Measurements from ENCODE around the gene IL18R1.
A peak's percentile ranks its signal among the peaks of the same experiment; 100 is the strongest.

IL18R1 gene

GRCh38 chr2:102355526-102356380, at the start of gene IL18R1:
Gene IL18R1 (plus strand): TSS chr2:102355796. CDS start chr2:102362661, 6,865 bp downstream.
- peak; percentile 73 for DNase-seq

DNA sequence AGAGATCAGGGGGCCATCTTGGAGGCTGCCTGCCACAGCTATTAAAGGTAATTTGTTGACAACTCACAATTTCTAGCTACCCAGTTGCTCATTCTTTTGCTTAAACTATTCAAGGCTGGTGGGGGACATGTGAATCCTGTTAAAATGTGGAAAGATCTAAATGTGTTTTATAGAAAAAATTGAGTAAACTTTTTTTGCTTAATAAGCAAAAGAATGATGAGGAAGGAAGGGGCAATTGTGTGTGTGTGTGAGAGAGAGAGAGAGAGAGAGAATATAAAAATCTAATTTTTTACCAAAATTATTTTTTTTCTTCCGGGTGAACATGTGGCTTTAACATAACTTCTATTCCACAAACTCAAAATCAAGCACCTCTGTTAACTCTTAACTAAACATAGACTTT, 49.5 kb upstream of the IL18R1 start:
- no peak for DNase-seq

DNA sequence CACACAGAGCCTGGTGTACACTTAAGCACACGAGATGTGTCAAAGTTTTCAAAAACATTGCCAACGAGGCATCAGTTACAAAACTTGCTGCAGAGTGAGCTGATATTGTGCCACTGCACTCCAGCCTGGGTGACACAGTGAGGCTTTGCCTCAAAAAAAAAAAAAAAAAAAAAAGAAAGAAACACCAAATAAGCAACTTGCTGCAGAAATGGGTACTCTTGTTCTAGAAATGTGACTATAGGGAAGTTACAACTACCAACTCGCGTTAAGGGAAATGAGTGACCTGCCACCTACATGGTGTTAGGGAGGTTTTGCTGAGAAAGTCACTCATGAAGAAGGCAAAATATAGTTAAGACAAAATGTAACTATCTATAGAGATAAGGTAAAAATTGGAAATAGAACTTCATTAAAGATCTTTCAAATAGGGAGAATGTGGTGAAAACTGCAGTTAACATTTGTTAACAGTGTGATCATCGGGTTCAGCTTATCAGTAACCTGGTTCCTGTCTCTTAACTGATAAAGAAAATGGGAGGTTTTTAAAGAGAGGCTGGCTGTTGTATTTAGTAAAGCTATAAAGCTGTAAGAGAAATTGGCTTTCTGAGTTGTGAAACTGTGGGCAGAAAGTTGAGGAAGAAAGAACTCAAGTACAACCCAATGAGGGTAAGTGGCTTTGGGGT, 44.5 kb upstream of the IL18R1 start, which contains the start of gene IL1RL1:
Gene IL1RL1 (plus strand): TSS at position 600 of the 677 bp plus-strand sequence. CDS start 26,702 bp downstream, outside the sequence.
- no peak for DNase-seq

DNA sequence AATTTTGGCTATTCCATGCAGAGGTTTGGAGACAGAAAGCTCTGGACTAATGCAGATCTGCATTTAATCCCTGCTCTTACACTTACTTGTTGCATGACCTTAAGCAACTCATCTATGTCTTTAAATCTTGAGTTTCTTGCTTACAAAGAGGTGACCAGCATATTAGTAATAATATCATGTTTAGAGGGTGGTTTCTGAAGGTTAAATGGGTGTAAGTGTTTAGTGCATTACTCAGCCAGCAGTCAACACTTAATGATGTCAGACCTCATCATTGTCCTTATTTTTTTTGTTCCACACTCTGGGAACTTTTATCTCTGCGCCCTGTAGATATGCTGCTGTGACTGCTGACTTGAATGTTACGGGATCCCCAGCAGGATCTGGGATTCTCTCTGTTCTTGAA, 42.6 kb upstream of the IL18R1 start:
- DNase-seq = no peak

GRCh38 chr2:102313471-102313870, 42.1 kb upstream of the IL18R1 start:
- DNase-seq = no peak

GRCh38 chr2:102313950-102314349, 41.6 kb upstream of the IL18R1 start:
- DNase-seq = no peak

DNA sequence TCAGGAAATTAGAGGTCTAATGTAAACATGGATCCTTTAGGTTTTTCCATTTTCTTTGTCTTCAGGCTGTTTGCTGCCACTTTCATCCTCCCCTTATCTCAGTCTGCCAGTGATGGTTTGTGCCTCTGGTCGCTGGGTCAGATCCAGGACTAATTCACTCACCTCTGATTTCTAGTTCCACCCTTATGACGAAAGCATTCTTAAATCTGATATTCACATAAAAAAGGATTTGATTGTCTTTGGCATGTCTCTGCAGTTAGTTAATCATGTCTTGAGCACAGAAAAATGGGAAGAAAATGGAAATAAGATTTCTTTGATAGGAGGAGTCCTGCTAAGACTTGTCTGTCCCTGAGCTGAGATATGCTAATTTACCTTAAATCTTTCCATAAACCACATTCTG, 39.7 kb upstream of the IL18R1 start:
- no peak for DNase-seq

GRCh38 chr2:102317715-102318114, 37.9 kb upstream of the IL18R1 start:
- no peak for DNase-seq

DNA sequence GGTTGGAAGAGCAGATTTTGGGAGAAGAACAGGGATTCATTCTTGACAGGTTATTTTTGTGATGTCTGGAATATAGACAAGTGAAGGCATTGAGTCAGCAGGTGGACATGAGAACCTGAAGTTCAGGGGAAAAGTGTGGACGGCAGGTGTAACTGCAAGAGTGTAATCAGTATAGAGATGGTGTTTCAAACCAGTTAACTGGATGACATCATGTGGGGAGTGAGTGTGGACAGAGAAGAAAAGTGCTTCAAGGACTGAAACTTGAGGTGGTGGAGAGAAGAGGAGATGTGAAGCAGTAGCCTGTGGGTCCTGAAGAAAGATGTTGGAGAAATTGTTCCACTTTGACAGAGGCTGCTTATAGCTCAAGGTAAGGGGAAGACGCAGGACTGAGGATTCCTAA, 37.2 kb upstream of the IL18R1 start:
- DNase-seq = no peak

- DNase-seq = no peak
Observed at GRCh38 chr2:102321941-102322719, 33.5 kb upstream of the IL18R1 start.

- DNase-seq = peak; percentile 19
Observed at GRCh38 chr2:102324914-102325313, 30.7 kb upstream of the IL18R1 start.

DNA sequence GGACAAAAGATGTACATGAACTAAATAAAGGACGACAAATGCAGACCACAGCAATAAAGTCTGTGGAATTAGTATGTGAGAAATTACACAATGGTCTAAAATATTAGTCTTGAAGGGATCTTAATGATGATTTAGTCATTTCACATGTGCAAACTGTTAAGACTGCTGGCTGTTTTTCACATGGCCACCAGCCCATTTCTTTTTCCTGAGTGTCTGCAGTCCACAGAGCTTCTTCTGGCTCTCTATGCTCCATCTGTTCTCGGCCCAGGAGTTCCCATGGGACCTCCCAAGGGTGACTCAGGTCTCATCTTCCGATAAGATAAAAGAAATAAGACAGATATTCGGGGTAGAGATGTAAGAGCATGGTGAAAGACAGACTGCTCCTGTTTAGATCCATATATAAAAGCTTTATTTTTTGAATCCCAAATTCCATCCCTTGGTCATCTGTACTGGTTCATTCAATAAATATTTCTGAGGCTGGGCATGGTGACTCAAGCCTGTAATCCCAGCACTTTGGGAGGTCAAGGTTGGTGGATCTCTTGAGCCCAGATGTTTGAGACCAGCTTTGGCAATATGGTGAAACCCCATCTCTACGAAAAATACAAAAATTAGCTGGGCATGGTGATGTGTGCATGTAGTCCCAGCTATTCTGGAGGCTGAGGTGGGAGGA, 24.1 kb upstream of the IL18R1 start:
- DNase-seq = no peak

- no peak for DNase-seq
Observed at GRCh38 chr2:102334486-102334885, 21.1 kb upstream of the IL18R1 start.

- no peak for DNase-seq
Observed at GRCh38 chr2:102335871-102336366, 19.7 kb upstream of the IL18R1 start.

DNA sequence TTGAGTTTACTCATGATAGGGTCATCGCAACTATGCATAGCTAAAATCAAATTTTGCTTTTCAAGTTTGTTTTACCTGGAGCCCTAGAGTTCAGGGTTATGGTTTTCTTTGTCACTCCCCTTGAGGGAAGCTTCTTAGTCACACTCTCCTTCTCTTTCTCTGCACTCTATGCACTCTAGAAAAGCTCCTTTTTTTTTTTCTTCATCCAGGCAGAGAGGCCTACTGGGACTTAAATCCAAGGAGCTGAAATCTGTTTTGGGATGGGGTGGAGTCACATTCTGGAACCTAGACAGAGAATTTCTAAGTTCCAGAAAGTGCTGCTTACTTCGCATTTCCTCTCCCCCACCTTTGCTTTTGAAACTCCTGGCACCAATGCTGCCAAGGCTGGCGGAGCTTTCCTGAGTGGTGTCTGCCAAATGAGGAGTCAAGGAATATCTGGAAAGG, 19.1 kb upstream of the IL18R1 start:
- DNase-seq = no peak

DNA sequence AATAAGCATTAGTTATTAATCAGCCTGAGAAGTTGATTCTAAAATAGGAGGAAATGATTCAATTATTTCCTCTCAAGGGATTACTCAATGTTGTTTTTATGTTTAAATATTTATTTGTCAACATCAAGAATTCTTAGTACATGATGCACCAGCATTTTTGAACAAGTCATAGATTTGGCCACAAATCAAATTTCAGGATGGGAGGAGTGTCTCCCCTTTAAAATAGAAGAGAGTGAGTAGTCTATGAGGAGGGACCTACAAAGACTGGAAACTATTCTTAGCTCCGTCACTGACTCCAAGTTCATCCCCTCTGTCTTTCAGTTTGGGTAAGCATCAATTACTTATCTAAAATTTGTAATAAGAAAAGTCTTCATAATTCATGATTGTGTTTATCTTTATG, 18.6 kb upstream of the IL18R1 start:
- DNase-seq = no peak

GRCh38 chr2:102337481-102338386, 17.9 kb upstream of the IL18R1 start:
- DNase-seq = no peak

DNA sequence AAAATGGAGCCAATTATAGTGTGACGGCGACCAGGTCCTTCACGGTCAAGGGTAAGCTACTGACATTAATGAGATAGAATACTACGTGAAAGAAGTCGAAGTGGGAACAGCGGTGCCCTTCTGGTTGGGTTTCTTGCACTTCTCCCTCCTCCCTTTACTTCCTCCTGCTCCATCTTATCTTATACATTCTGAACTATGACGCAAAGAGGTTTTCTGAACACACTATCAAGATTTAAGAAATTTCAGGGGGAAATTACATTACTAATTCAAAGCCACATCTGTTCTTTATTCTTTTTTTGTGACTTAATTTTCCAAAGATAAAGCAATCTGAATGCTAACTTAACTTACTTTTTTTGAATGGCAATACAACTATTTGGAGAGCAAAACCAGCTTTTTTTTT, 14.8 kb upstream of the IL18R1 start:
- DNase-seq = no peak

GRCh38 chr2:102342888-102343287, 12.7 kb upstream of the IL18R1 start:
- no peak for DNase-seq

DNA sequence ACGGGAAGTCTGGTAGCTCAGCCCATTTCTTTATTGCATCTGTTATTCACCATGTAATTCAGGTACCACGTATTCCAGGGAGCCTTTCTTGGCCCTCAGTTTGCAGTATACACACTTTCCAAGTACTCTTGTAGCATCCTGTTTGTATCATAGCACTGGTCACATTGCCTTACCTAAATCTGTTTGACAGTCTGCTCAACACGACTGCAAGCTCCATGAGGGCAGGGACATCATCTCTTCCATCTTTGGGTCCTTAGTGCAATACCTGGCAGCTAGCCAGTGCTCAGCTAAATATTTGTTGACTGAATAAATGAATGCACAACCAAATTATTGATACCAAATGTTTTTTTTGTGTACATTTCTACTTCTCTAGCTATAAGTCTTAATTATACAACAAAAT, 11.2 kb upstream of the IL18R1 start:
- DNase-seq = no peak

GRCh38 chr2:102345329-102345920, 10.2 kb upstream of the IL18R1 start:
- no peak for DNase-seq
